HEK293 (cell line): ENCODE measurements around the gene HS3ST5.

Experiments used
- CTCF ChIA-PET: fragments of 350-600 bp; formaldehyde crosslinking; extraction: SDS; loops from one replicate; lab custom pipeline; 2021; ENCODE audit warnings: antibody characterized with exemption; lab: Yijun Ruan, JAX
- POLR2A ChIA-PET: fragments of 300-600 bp; formaldehyde crosslinking; extraction: SDS; loops from one replicate; lab custom pipeline; 2020; ENCODE audit warnings: antibody characterized with exemption, inconsistent platforms; lab: Yijun Ruan, JAX
- H3K27ac ChIP-seq: fragments of 200-500 bp; sonication (Bioruptor generic); 2 replicates; pipeline ENCODE4 v1.5.1; 2014; ENCODE audit warnings: low read depth, low read length, control low read depth, inconsistent platforms; ENCODE audit errors: extremely low read depth
- H3K36me3 ChIP-seq, 2 experiments: fragments of 200-500 bp in 1 of 2; sonication (Bioruptor generic) in 1 of 2; 1 replicate in 1 of 2; 2 replicates in 1 of 2; pipeline ENCODE4 v1.5.1; 2014 to 2017; ENCODE audit warnings: inconsistent platforms in 2 of 2, low read length in 2 of 2; ENCODE audit not compliant: control insufficient read depth in 2 of 2, insufficient read depth in 1 of 2
- H3K4me1 ChIP-seq: fragments of 200-500 bp; sonication (Bioruptor generic); 2 replicates; pipeline ENCODE4 v1.5.1; 2014; ENCODE audit warnings: mild to moderate bottlenecking, low read length, inconsistent platforms; ENCODE audit not compliant: control insufficient read depth, insufficient read depth
- H3K4me3 ChIP-seq: 2 replicates; pipeline ENCODE4 v1.5.1; 2011; ENCODE audit warnings: low read depth, mild to moderate bottlenecking, control low read depth, low read length, moderate library complexity
- H3K9me3 ChIP-seq: fragments of 200-500 bp; sonication (Bioruptor generic); 2 replicates; pipeline ENCODE4 v1.5.1; 2014; ENCODE audit warnings: low read depth, low read length, inconsistent platforms; ENCODE audit not compliant: control insufficient read depth, insufficient read depth
- ATF2 ChIP-seq: fragments of 450-650 bp; formaldehyde crosslinking; IDR thresholded peaks from 2 replicates; pipeline ENCODE4 v1.5.1; 2016; ENCODE audit warnings: missing biosample characterization, missing genetic modification characterization, low read depth
- GLI2 ChIP-seq: fragments of 450-650 bp; formaldehyde crosslinking; IDR thresholded peaks from 2 replicates; pipeline ENCODE4; 2017; ENCODE audit warnings: missing biosample characterization, missing genetic modification characterization, low read depth, borderline replicate concordance
- GLI4 ChIP-seq: fragments of 450-650 bp; formaldehyde crosslinking; IDR thresholded peaks from 2 replicates; pipeline ENCODE4 v1.5.1; 2016; ENCODE audit warnings: missing biosample characterization, missing genetic modification characterization
- IKZF3 ChIP-seq: fragments of 450-650 bp; IDR thresholded peaks from 2 replicates; pipeline ENCODE4 v1.5.0; 2018; ENCODE audit warnings: missing biosample characterization, mild to moderate bottlenecking, missing genetic modification characterization, moderate library complexity
- KLF17 ChIP-seq: fragments of 450-650 bp; formaldehyde crosslinking; IDR thresholded peaks from 2 replicates; pipeline ENCODE4 v1.5.1; 2016; ENCODE audit warnings: missing biosample characterization, missing genetic modification characterization
- SCRT2 ChIP-seq: fragments of 450-650 bp; formaldehyde crosslinking; IDR thresholded peaks from 2 replicates; pipeline ENCODE4 v1.5.1; 2016; ENCODE audit warnings: missing biosample characterization, missing genetic modification characterization
- TRIM28 ChIP-seq: IDR thresholded peaks from 2 replicates; pipeline ENCODE4 v1.6.1; 2011; ENCODE audit warnings: low read length, control low read depth, borderline replicate concordance
- ZBTB21 ChIP-seq: fragments of 450-650 bp; formaldehyde crosslinking; IDR thresholded peaks from 2 replicates; pipeline ENCODE4 v1.5.1; 2017; ENCODE audit warnings: missing biosample characterization, missing genetic modification characterization
- ZNF211 ChIP-seq: fragments of 450-650 bp; formaldehyde crosslinking; IDR thresholded peaks from 2 replicates; pipeline ENCODE4 v1.5.1; 2016; ENCODE audit warnings: low read depth, missing biosample characterization, missing genetic modification characterization
- ZNF239 ChIP-seq: fragments of 450-650 bp; formaldehyde crosslinking; IDR thresholded peaks from 2 replicates; pipeline ENCODE4 v1.5.1; 2016; ENCODE audit warnings: missing biosample characterization, missing genetic modification characterization
- ZNF362 ChIP-seq: fragments of 450-650 bp; formaldehyde crosslinking; IDR thresholded peaks from 2 replicates; pipeline ENCODE4 v1.5.1; 2016; ENCODE audit warnings: missing biosample characterization, missing genetic modification characterization
- ZNF366 ChIP-seq: fragments of 450-650 bp; formaldehyde crosslinking; conservative IDR thresholded peaks from 2 replicates; pipeline ENCODE4 v1.5.1; 2016; ENCODE audit warnings: missing biosample characterization, missing genetic modification characterization
- ZNF394 ChIP-seq: fragments of 450-650 bp; formaldehyde crosslinking; IDR thresholded peaks from 2 replicates; pipeline ENCODE4 v1.5.1; 2016; ENCODE audit warnings: missing biosample characterization, missing genetic modification characterization, mild to moderate bottlenecking, moderate library complexity, borderline replicate concordance
- ZNF513 ChIP-seq: fragments of 450-650 bp; IDR thresholded peaks from 2 replicates; pipeline ENCODE4 v1.5.1; 2018; ENCODE audit warnings: missing biosample characterization, missing genetic modification characterization
- ZNF529 ChIP-seq: fragments of 450-650 bp; formaldehyde crosslinking; IDR thresholded peaks from 2 replicates; pipeline ENCODE4 v1.5.1; 2017; ENCODE audit warnings: missing genetic modification characterization, missing biosample characterization; ENCODE audit not compliant: insufficient replicate concordance
- ZNF530 ChIP-seq: fragments of 450-650 bp; formaldehyde crosslinking; IDR thresholded peaks from 2 replicates; pipeline ENCODE4 v1.5.1; 2016; ENCODE audit warnings: low read depth, missing biosample characterization, missing genetic modification characterization
- ZNF548 ChIP-seq: fragments of 450-650 bp; formaldehyde crosslinking; IDR thresholded peaks from 2 replicates; pipeline ENCODE4 v1.5.1; 2016; ENCODE audit warnings: missing biosample characterization, missing genetic modification characterization
- ZNF596 ChIP-seq: fragments of 450-650 bp; IDR thresholded peaks from 2 replicates; pipeline ENCODE4 v1.5.0; 2018; ENCODE audit warnings: missing biosample characterization, mild to moderate bottlenecking, missing genetic modification characterization, moderate library complexity
- ZNF660 ChIP-seq: fragments of 450-650 bp; IDR thresholded peaks from 2 replicates; pipeline ENCODE4 v1.5.1; 2018; ENCODE audit warnings: missing biosample characterization, mild to moderate bottlenecking, missing genetic modification characterization
- ZNF792 ChIP-seq: fragments of 450-650 bp; formaldehyde crosslinking; IDR thresholded peaks from 2 replicates; pipeline ENCODE4 v1.5.1; 2016; ENCODE audit warnings: missing biosample characterization, missing genetic modification characterization
- TF ChIP-seq, protein P1 (sequence below): fragments of 450-650 bp; formaldehyde crosslinking; IDR thresholded peaks from 2 replicates; pipeline ENCODE4 v1.5.1; 2017; ENCODE audit warnings: missing biosample characterization, mild to moderate bottlenecking, missing genetic modification characterization, moderate library complexity

The HS3ST5 gene

DNA sequence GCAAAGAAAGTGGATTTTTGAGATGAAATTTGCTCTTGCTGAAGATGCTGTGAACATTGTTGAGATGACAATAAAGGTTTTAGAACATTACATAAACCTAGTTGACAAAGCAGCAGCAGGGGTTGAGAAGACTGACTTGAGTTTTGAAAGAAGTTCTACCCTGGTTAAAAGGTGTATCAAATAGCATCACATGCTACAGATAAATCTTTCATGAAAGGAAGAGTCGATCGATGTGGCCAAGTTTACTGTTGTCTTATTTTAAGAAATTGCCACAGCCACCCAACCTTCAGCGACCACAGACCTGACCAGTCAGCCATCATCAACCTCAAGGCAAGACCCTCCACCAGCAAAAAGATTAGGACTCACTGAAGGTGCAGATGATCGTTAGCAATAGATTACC is 155.3 kb downstream of the HS3ST5 start:
- H3K36me3 ChIP-seq: no peaks in the 10 kb centered on the region
- POLR2A ChIA-PET: no interaction called here
- H3K27ac ChIP-seq: no peak overlapping the region
- CTCF ChIA-PET: no interaction called here
- TF ChIP-seq ZNF394: no peak
- no peak for TF ChIP-seq ZNF211 (tag by site-specific recombination)
- TF ChIP-seq GLI4: no peak
- TF ChIP-seq, protein P1, sequence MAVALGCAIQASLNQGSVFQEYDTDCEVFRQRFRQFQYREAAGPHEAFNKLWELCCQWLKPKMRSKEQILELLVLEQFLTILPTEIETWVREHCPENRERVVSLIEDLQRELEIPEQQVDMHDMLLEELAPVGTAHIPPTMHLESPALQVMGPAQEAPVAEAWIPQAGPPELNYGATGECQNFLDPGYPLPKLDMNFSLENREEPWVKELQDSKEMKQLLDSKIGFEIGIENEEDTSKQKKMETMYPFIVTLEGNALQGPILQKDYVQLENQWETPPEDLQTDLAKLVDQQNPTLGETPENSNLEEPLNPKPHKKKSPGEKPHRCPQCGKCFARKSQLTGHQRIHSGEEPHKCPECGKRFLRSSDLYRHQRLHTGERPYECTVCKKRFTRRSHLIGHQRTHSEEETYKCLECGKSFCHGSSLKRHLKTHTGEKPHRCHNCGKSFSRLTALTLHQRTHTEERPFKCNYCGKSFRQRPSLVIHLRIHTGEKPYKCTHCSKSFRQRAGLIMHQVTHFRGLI: no peak
- no peak for TF ChIP-seq ZNF660 (tag by site-specific recombination)
- TF ChIP-seq ZNF239 (tag by site-specific recombination): no peak
- TF ChIP-seq ATF2 (tag by site-specific recombination): no peak
- no peak for TF ChIP-seq ZNF792
- TF ChIP-seq TRIM28: no peak
- TF ChIP-seq ZNF362: no peak
- TF ChIP-seq ZNF530 (tag by site-specific recombination): no peak
- no peak for TF ChIP-seq ZNF596 (tag by site-specific recombination)
- TF ChIP-seq GLI2 (tag by site-specific recombination): no peak
- no peak for TF ChIP-seq IKZF3 (tag by site-specific recombination)
- no peak overlapping the region for H3K4me3 ChIP-seq
- H3K4me1 ChIP-seq: no peaks in the 10 kb centered on the region
- no peaks in the 10 kb centered on the region for H3K9me3 ChIP-seq

DNA sequence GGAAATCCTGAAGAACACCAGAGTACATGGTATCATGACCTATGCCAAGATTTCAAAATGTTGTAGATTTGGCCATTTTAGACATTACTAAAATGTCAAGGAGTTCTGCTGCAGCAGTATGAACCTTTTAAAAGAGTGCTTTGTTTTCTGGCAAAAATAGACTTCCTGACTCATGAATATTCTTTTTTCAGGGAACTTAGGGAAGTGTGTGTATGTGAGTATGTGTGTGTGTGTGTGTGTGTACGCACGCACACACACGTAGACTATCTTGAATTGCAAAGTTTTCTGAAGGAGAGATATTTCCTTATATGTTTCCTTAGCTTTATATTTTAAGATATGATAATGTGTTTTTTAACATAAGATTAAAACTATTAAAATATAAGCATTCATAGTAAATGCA is 161.2 kb downstream of the HS3ST5 start:
- Histone ChIP-seq H3K36me3 (no peaks in the 10 kb centered on the region), H3K27ac (no peak overlapping the region), H3K9me3 (no peaks in the 10 kb centered on the region), H3K4me3 (no peak overlapping the region), H3K4me1 (no peaks in the 10 kb centered on the region)
- CTCF ChIA-PET: interaction anchor here (1.2 to 2.0 kb wide), 2 partner anchors 10 to 73 kb away, joined by 5 to 8 read pairs; no protein-coding TSS in a partner anchor
- TF ChIP-seq ZNF529 (tag by site-specific recombination): no peak
- TF ChIP-seq ZNF548: no peak
- no peak for TF ChIP-seq SCRT2 (tag by site-specific recombination)
- no peak for TF ChIP-seq ZNF513 (tag by site-specific recombination)
- TF ChIP-seq KLF17 (tag by site-specific recombination): no peak
- no peak for TF ChIP-seq ZNF366 (tag by site-specific recombination)
- TF ChIP-seq ZBTB21 (tag by site-specific recombination): no peak
- POLR2A ChIA-PET: no interaction called here
